Type B pancreatic cell (in vitro differentiated cells): ENCODE results near the gene MEIS2. TPM values are rescaled to one million over a fixed set of nuclear protein-coding genes. Genes with fewer than 3 reads are reported as not detected.

ENCODE experiments used
- DNase-seq: peaks from one replicate; pipeline ENCODE4 v3.0.0; 2021; ENCODE audit warnings: mixed read lengths; ENCODE audit not compliant: unreplicated experiment; ENCODE audit errors: extremely low spot score
- H3K27ac Mint-ChIP-seq: 2 replicates; pipeline ENCODE4 v1.8.0; 2021; ENCODE audit warnings: mild to moderate bottlenecking, mixed read lengths
- H3K27me3 Mint-ChIP-seq: 2 replicates; pipeline ENCODE4 v1.8.0; 2021; ENCODE audit warnings: mixed read lengths
- H3K36me3 Mint-ChIP-seq: 2 replicates; pipeline ENCODE4 v1.8.0; 2021; ENCODE audit warnings: mixed read lengths
- H3K4me1 Mint-ChIP-seq: one replicate; pipeline ENCODE4 v1.8.0; 2021; ENCODE audit warnings: mixed read lengths; ENCODE audit not compliant: unreplicated experiment
- H3K4me3 Mint-ChIP-seq: 2 replicates; pipeline ENCODE4 v1.8.0; 2021; ENCODE audit warnings: mild to moderate bottlenecking, mixed read lengths
- H3K9me3 Mint-ChIP-seq: 2 replicates; pipeline ENCODE4 v1.8.0; 2021; ENCODE audit warnings: mixed read lengths
- total RNA-seq: library from RNA; stranded (reverse); gene quantifications from 2 replicates; pipeline ENCODE4 v1.2.1, GENCODE V29; 2021; ENCODE audit warnings: low replicate concordance
- TF ChIP-seq, protein P1 (sequence below): fragments of 200-600 bp; sonication (generic); conservative IDR thresholded peaks from 2 replicates; pipeline ENCODE4 v1.5.0; 2021; ENCODE audit warnings: antibody characterized with exemption, mild to moderate bottlenecking

MEIS2 gene
- total RNA-seq, 1 donor from 2014 or later = 211 TPM

DNA sequence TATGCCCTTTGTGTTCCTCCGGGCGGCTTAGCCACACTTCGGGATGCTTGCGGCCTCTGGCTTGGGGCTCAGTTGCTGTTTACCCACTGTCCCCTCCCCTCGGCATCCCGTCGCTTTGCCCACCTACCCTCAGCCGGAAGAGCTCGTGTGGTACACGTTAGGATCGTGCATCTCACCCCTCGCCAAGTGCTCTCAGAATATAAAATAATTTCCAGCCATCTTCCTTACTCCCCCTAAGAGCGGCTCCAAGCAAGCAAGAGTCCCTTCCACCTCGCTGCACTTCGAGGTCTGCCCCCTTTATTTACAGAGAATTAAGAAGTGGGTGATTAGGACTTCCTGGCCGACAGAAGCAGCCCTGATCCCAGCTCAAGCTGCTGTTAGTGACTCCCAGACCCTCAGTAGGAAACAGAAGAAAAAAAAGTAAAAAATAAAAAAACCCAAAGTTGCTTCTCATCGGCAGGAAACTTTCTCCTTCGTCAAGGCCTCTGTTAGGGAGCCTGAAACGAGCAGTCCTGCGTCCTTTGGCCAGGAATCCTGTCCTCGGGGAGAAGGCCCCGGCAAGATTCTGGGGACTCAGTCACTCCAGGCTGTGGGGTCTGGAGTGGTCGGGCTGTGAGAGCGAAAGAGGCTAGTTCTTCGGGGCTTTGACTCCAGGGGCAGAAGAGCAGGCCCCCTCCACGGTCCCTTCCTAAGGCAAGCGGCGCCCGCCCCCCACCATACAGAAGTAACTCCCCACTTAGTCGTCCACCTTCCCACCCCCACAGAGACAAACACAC lies 3.0 kb downstream of the MEIS2 start:
- TF ChIP-seq, protein P1, sequence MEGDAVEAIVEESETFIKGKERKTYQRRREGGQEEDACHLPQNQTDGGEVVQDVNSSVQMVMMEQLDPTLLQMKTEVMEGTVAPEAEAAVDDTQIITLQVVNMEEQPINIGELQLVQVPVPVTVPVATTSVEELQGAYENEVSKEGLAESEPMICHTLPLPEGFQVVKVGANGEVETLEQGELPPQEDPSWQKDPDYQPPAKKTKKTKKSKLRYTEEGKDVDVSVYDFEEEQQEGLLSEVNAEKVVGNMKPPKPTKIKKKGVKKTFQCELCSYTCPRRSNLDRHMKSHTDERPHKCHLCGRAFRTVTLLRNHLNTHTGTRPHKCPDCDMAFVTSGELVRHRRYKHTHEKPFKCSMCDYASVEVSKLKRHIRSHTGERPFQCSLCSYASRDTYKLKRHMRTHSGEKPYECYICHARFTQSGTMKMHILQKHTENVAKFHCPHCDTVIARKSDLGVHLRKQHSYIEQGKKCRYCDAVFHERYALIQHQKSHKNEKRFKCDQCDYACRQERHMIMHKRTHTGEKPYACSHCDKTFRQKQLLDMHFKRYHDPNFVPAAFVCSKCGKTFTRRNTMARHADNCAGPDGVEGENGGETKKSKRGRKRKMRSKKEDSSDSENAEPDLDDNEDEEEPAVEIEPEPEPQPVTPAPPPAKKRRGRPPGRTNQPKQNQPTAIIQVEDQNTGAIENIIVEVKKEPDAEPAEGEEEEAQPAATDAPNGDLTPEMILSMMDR = no peak
- H3K9me3 Mint-ChIP-seq = no peaks in the 10 kb centered on the region
- DNase-seq = no peak
- H3K27ac Mint-ChIP-seq = peak overlapping the region; percentile 99
- peaks cover 23% of the 10 kb centered on the region for H3K4me1 Mint-ChIP-seq
- peak overlapping the region; percentile 99 for H3K4me3 Mint-ChIP-seq
- peaks cover 55% of the 10 kb centered on the region for H3K36me3 Mint-ChIP-seq
- peaks cover 29% of the 10 kb centered on the region for H3K27me3 Mint-ChIP-seq

- Mint-ChIP-seq H3K9me3 (no peaks in the 10 kb centered on the region), H3K27ac (peak overlapping the region; percentile 99), H3K4me1 (peaks cover 30% of the 10 kb centered on the region), H3K27me3 (peaks cover 26% of the 10 kb centered on the region), H3K4me3 (peak overlapping the region; percentile 99), H3K36me3 (peaks cover 59% of the 10 kb centered on the region)
- no peak for DNase-seq
- TF ChIP-seq, protein P1 = no peak
Observed at GRCh38 chr15:37096558-37097143, 3.7 kb downstream of the MEIS2 start.

DNA sequence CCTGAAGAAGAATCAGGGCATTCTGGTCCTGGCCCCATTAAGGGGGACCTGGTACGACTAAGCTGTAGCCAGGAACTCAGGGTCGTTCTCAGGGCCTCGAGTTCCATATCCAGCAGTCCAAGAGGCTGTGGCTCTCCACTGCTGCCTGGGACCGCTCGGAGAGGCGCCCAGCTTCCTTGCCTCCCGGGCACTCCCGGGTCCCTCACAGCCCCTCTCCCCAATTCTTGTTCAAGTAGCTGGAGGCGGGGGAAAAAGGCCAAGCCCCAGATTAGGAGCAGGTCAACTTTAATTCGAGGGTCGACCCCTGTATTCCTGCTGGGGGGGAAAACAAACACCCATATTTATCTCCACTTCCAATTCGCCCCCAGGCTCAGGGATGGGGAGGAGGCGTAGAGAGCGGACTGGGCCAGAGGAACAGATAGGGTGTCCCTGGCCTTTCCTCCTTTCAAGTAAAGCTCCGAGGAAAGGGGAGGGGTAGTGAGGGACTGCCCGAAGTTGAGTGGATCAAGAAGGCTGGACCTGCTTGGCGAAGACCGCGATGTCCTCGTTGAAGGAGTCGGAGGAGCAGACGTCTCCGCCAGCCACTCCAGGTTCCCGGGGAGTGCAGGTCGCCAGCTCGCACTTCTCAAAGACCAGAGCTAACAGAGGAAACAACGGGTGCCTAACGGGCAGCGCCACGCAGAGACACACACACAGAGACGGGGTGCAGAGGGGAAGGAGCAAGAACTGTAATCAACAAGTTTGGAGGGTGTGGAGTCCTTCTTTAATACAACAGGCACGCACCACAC lies 4.4 kb downstream of the MEIS2 start:
- peaks cover 34% of the 10 kb centered on the region for H3K4me1 Mint-ChIP-seq
- H3K27me3 Mint-ChIP-seq = peaks cover 21% of the 10 kb centered on the region
- H3K36me3 Mint-ChIP-seq = peaks cover 64% of the 10 kb centered on the region
- TF ChIP-seq, protein P1 = no peak
- peak overlapping the region; percentile 99 for H3K4me3 Mint-ChIP-seq
- H3K9me3 Mint-ChIP-seq = no peaks in the 10 kb centered on the region
- DNase-seq = no peak
- peak overlapping the region; percentile 99 for H3K27ac Mint-ChIP-seq

DNA sequence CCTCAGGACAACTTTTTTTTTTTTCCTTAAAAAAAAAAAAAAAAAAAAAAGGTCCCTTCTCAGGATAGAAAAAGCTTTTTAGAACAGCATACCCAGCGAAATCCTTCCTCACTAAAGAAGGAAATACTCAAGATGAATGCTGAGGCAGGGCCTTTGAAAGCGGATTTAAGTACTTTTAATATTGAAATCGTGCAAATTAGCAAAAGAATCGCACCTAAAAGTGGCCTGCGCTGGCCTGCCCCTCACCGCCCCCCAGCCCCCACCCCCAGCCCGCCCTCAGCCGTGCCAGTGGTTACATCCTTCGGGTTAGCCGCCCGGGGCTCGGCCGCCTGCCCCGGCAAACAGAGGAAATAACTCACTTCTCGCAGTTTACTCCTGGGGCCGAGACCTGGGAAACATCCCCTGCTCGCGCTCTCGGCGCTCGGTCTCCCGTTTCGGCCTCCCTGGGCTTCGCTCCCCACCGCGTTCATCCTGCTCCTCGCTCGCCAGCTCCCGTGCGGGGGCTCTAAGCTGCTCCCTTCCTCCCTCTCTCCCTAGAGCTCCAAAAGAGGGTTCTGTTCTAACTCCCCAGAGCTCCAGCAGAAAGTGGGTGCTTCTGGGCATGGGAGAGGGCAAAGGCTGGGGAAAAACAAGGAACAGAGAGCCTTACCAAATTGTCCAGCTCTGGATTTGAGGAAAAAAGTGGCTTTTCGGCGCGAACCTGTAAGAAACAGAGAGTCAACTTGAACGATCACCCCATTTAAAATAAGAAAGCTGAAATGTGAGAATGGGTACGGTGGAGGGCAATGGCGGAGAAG lies 5.2 kb downstream of the MEIS2 start:
- H3K27ac Mint-ChIP-seq = peak overlapping the region; percentile 99
- H3K4me3 Mint-ChIP-seq = peak overlapping the region; percentile 99
- no peaks in the 10 kb centered on the region for H3K9me3 Mint-ChIP-seq
- DNase-seq = no peak
- H3K4me1 Mint-ChIP-seq = peaks cover 40% of the 10 kb centered on the region
- TF ChIP-seq, protein P1 = no peak
- H3K36me3 Mint-ChIP-seq = peaks cover 67% of the 10 kb centered on the region
- peaks cover 12% of the 10 kb centered on the region for H3K27me3 Mint-ChIP-seq

DNA sequence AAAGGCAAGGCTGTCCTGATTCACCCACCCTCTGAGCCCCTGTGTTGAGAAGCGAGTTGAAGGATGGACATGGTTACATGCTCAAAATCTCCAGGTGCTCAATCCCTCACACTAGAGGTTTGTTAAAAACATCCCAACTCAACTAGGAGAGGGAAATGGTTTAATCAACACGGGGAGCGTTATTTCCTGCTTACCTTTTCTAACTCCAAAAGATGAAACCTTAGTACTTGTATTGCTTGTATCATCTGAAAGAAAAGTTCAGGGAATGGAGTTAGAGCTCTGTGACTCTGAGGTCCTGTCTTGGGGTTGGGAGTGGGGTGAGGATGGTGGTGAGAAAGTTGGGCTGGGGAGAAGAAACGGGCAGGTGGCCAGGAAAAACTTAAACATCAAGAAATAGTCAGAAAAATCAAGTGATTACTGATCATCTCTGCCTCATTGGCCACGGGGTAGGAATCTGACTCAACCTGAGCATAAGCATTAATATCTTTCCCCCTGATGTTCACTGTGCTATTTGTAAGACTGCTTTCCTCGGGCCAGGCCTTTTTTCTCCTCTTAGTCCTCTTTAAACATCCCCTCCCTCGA lies 5.9 kb downstream of the MEIS2 start:
- no peak for DNase-seq
- H3K27ac Mint-ChIP-seq = peak overlapping the region; percentile 99
- H3K36me3 Mint-ChIP-seq = peaks cover 65% of the 10 kb centered on the region
- peak overlapping the region; percentile 99 for H3K4me3 Mint-ChIP-seq
- peaks cover 7% of the 10 kb centered on the region for H3K27me3 Mint-ChIP-seq
- no peaks in the 10 kb centered on the region for H3K9me3 Mint-ChIP-seq
- TF ChIP-seq, protein P1 = no peak
- H3K4me1 Mint-ChIP-seq = peaks cover 40% of the 10 kb centered on the region
